Gastroesophageal sphincter (tissue), 4 donors: ENCODE results near the gene MCM3AP. TPM values are rescaled to one million over a fixed set of nuclear protein-coding genes. Genes with fewer than 3 reads are reported as not detected.

Source experiments
- ATAC-seq: fragments of 150-250 bp; one replicate; pipeline ENCODE4 v1.9.1; 2016; ENCODE audit warnings: mild to moderate bottlenecking, moderate library complexity
- H3K27ac ChIP-seq, 4 donors: fragments of 200-600 bp; sonication (generic) in 3 of 4; 1 replicate in 3 of 4; 2 replicates in 1 of 4; pipeline ENCODE4 v1.5.1; 2016 to 2019
- H3K27me3 ChIP-seq: fragments of 200-600 bp; sonication (generic); one replicate; pipeline ENCODE4 v1.5.1; 2019
- H3K36me3 ChIP-seq, 2 donors: fragments of 200-600 bp; sonication (generic); one replicate each; pipeline ENCODE4 v1.5.1; 2019; ENCODE audit warnings: control low read depth in 1 of 2
- H3K4me1 ChIP-seq, 3 donors: fragments of 200-600 bp; sonication (generic); 1 replicate in 2 of 3; 2 replicates in 1 of 3; pipeline ENCODE4 v1.5.1; 2016 to 2019; ENCODE audit warnings: control low read depth in 2 of 3
- H3K4me3 ChIP-seq, 2 donors: fragments of 200-600 bp; sonication (generic); one replicate each; pipeline ENCODE4 v1.5.1; 2019; ENCODE audit warnings: mild to moderate bottlenecking in 1 of 2, moderate library complexity in 1 of 2
- H3K9me3 ChIP-seq, 3 donors: fragments of 200-600 bp; sonication (generic); one replicate each; pipeline ENCODE4 v1.5.1; 2017 to 2019; ENCODE audit warnings: control low read depth in 2 of 3
- EP300 ChIP-seq: sonication (generic); formaldehyde crosslinking; IDR thresholded peaks from one replicate; pipeline ENCODE4 v1.6.1; 2017; ENCODE audit warnings: antibody characterized with exemption, mild to moderate bottlenecking
- POLR2A ChIP-seq, 2 donors: fragments of 450-650 bp; IDR thresholded peaks; one replicate each; pipeline ENCODE4 v1.6.1; 2017; ENCODE audit warnings: antibody characterized with exemption in 2 of 2, mild to moderate bottlenecking in 2 of 2, moderate library complexity in 1 of 2
- POLR2AphosphoS5 ChIP-seq: sonication (generic); formaldehyde crosslinking; IDR thresholded peaks from one replicate; pipeline ENCODE4 v1.6.1; 2017; ENCODE audit warnings: antibody characterized with exemption
- WGBS, 2 donors: methylation state at CpG; one replicate each; pipeline ENCODE4 v1.1.5; 2018; ENCODE audit warnings: low coverage in 1 of 2; 5-methylcytosine and 5-hydroxymethylcytosine counted together
- total RNA-seq, 4 donors: library from RNA; depleted of rRNA; stranded (reverse); fragments of >200 nt; gene quantifications; one replicate each; pipeline ENCODE4 v1.1.0, GENCODE V29; 2016
- TF ChIP-seq, protein P1 (sequence below), 4 experiments: fragments of 200-600 bp in 2 of 4; fragments of 450-650 bp in 2 of 4; sonication (generic) in 1 of 4; IDR thresholded peaks; one replicate each; pipeline ENCODE4 v1.5.1; 2017 to 2019; ENCODE audit warnings: antibody characterized with exemption in 4 of 4, mild to moderate bottlenecking in 2 of 4, moderate library complexity in 2 of 4

Gene MCM3AP
- total RNA-seq, 4 donors from 2014 or later, result 61.6 to 95.4 (median 71.7) TPM

DNA sequence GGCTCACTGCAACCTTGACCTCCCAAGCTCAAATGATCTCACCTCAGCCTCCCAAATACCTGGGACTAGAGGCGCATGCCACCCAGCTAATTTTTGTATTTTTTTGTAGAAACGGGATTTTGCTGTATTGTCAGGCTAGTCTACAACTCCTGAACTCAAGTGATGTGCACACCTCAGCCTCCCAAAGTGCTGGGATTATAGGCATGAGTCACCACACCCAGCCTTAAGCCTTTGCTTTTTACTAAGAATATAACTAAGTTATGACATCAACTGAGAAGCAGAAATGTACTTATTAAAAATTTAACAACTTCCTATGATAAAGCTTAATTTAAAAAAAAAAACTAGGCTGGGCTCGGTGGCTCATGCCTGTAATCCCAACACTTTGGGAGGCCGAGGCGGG, 47.9 kb downstream of the MCM3AP start:
- 100% methylated on average over 4 of the region's 5 CpGs; no CpG with 5 or more reads in 1 of the 2 donors for WGBS, 2 donors
- Histone ChIP-seq H3K27me3 (no peaks in the 10 kb centered on the region), H3K27ac (no peak overlapping the region), H3K36me3 (peaks cover 3 to 85% of the 10 kb centered on the region in 2 donors), H3K9me3 (no peaks in the 10 kb centered on the region), H3K4me3 (no peak overlapping the region), H3K4me1 (no peaks in the 10 kb centered on the region)
- ATAC-seq, result no peak
- TF ChIP-seq EP300, result no peak
- no peak for TF ChIP-seq POLR2AphosphoS5
- no peak for TF ChIP-seq POLR2A (IDR thresholded peaks at IDR 0.05)
- TF ChIP-seq, protein P1, sequence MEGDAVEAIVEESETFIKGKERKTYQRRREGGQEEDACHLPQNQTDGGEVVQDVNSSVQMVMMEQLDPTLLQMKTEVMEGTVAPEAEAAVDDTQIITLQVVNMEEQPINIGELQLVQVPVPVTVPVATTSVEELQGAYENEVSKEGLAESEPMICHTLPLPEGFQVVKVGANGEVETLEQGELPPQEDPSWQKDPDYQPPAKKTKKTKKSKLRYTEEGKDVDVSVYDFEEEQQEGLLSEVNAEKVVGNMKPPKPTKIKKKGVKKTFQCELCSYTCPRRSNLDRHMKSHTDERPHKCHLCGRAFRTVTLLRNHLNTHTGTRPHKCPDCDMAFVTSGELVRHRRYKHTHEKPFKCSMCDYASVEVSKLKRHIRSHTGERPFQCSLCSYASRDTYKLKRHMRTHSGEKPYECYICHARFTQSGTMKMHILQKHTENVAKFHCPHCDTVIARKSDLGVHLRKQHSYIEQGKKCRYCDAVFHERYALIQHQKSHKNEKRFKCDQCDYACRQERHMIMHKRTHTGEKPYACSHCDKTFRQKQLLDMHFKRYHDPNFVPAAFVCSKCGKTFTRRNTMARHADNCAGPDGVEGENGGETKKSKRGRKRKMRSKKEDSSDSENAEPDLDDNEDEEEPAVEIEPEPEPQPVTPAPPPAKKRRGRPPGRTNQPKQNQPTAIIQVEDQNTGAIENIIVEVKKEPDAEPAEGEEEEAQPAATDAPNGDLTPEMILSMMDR (IDR thresholded peaks at IDR 0.05), result no peak

DNA sequence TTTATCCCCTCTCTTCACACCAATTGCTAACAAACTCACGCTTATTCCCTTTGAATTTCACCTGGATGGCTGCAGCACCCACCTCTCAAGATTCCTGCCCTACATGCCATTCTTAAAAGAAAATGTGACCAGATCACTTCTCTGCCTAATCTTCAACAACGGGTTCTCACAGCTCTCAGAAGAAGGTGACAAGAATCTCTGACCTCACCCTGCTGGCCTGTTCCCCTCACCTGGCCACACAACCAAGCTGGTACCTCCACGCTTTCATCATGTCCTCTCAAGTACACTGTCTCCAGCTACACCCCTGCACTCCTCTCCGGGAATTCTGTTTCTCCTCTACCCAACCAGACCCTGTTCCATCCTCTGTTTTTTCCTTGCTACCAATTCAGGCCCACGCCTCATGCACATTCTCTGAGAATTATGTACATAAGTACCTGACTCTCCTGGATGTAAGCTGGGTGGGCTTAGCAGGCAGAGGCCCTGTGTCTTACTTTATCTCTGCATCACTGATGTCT, 50.9 kb downstream of the MCM3AP start:
- Histone ChIP-seq H3K4me1 (peaks cover 0 to 10% (median 0%) of the 10 kb centered on the region in 3 donors), H3K27me3 (no peaks in the 10 kb centered on the region), H3K27ac (no peak overlapping the region), H3K36me3 (peaks cover 3 to 55% of the 10 kb centered on the region in 2 donors), H3K4me3 (no peak overlapping the region), H3K9me3 (no peaks in the 10 kb centered on the region)
- no peak for ATAC-seq
- TF ChIP-seq POLR2AphosphoS5, result no peak
- no peak for TF ChIP-seq EP300
- TF ChIP-seq, protein P1 (IDR thresholded peaks at IDR 0.05), result no peak
- no peak for TF ChIP-seq POLR2A (IDR thresholded peaks at IDR 0.05)
- whole genome bisulfite sequencing, 2 donors, result 65 to 76% methylated on average over 3 to 5 of the region's 5 CpGs

GRCh38 chr21:46229923-46230260, 55.5 kb downstream of the MCM3AP start:
- Histone ChIP-seq H3K36me3 (peaks cover 3 to 22% of the 10 kb centered on the region in 2 donors), H3K4me3 (peak overlapping the region; percentile 63 to 94), H3K27ac (peak overlapping the region in 3 of 4 donors; percentile 77 to 90 (median 89)), H3K27me3 (no peaks in the 10 kb centered on the region), H3K4me1 (peaks cover 0 to 45% (median 7%) of the 10 kb centered on the region in 3 donors), H3K9me3 (no peaks in the 10 kb centered on the region)
- ATAC-seq, result no peak
- TF ChIP-seq EP300 (no peak), POLR2AphosphoS5 (no peak), POLR2A (IDR thresholded peaks at IDR 0.05) (no peak)
- TF ChIP-seq, protein P1 (IDR thresholded peaks at IDR 0.05), result no peak
- WGBS, 2 donors, result 73 to 80% methylated on average over 4 to 6 of the region's 6 CpGs

DNA sequence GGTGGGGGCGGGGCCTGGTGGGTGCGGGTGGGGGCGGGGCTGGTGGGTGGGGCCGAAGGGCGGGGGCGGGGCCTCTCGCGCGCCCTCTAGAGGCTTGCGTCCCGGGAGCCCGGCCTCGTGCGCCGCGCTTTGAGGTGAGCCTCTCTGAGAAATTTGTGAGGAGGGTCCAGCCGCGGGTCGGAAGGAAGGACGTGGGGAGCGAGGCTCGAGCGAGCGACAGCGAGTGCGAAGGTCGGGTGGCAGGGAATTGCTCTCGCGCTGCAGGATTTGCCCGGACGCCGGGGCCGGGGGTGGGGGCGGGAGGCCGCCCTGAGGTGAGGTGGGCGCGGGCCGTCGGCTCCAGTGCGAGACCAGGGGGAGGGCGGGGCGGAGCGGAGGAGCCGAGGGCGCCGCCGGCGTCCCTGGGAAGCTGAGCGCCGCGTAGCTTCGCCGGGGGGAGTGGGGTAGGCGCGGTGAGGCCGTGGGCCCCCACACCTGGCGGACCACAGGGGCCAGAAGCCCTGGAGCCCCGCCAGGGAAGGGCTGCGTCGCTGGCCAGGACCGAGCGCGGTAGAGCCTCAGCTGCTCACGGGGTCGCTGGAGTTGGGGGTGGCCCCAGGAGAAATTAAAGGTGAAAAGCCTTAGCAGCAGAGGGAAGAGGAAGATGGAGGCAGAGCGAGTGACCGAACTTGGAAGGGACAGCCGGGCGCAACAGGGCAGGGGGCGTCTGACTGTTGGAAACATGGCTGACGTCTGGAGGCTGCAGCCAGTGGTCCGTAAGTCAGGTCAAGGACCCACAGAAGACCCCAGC, 56.1 kb downstream of the MCM3AP start:
- 0% methylated on average over 2 of the region's 72 CpGs; no CpG with 5 or more reads in 1 of the 2 donors for WGBS, 2 donors
- H3K27me3 ChIP-seq, result no peaks in the 10 kb centered on the region
- H3K9me3 ChIP-seq, result no peaks in the 10 kb centered on the region
- peak; percentile 34 for ATAC-seq
- peak overlapping the region; percentile 63 to 94 for H3K4me3 ChIP-seq
- peaks cover 0 to 50% (median 7%) of the 10 kb centered on the region in 3 donors for H3K4me1 ChIP-seq
- no peak for TF ChIP-seq POLR2AphosphoS5
- TF ChIP-seq POLR2A (IDR thresholded peaks at IDR 0.05), result no peak
- TF ChIP-seq, protein P1 (IDR thresholded peaks at IDR 0.05), result peak in 3 of 4 experiments; percentile 47 to 86 (median 53)
- no peak for TF ChIP-seq EP300
- H3K27ac ChIP-seq, result peak overlapping the region; percentile 39 to 90 (median 83)
- H3K36me3 ChIP-seq, result peaks cover 0 to 17% of the 10 kb centered on the region in 2 donors
